NK-92 treated with Interleukin-12 subunit alpha and Interleukin-12 subunit beta, amount 100 ng/mL, for 24 hours (cell line): ENCODE measurements around the gene SREBF1.
"Not testable (repeated sequence)": the region's sequence is repeated elsewhere in the genome, so short reads cannot be mapped to it uniquely, and the experiment has no call there.

Experiments
- DNase-seq: peaks from one replicate; lab custom pipeline; 2025; lab: John Stamatoyannopoulos, UW

SREBF1 gene

GRCh38 chr17:17811381-17812210 is 25.2 kb downstream of the SREBF1 start:
- no peak for DNase-seq

GRCh38 chr17:17810895-17811248 is 25.9 kb downstream of the SREBF1 start:
- DNase-seq = no peak

GRCh38 chr17:17810084-17810894 is 26.5 kb downstream of the SREBF1 start:
- no peak for DNase-seq

GRCh38 chr17:17809531-17810083 is 27.2 kb downstream of the SREBF1 start:
- no peak for DNase-seq

- DNase-seq = no peak
Measured at GRCh38 chr17:17808706-17809432, 27.9 kb downstream of the SREBF1 start.

- DNase-seq = not testable (repeated sequence)
Measured at GRCh38 chr17:17808200-17808599, 28.6 kb downstream of the SREBF1 start.

- DNase-seq = no peak
Measured at GRCh38 chr17:17807440-17807839, 29.3 kb downstream of the SREBF1 start.

GRCh38 chr17:17806611-17807274 is 30.0 kb downstream of the SREBF1 start:
- DNase-seq = no peak

- no peak for DNase-seq
Measured at GRCh38 chr17:17806035-17806434, 30.8 kb downstream of the SREBF1 start.

- DNase-seq = no peak
Measured at GRCh38 chr17:17805575-17805974, 31.2 kb downstream of the SREBF1 start.

GRCh38 chr17:17804007-17804406 is 32.8 kb downstream of the SREBF1 start:
- DNase-seq = no peak

GRCh38 chr17:17801800-17802481 is 34.8 kb downstream of the SREBF1 start:
- DNase-seq = no peak

GRCh38 chr17:17800504-17801021 is 36.2 kb downstream of the SREBF1 start:
- DNase-seq = no peak

GRCh38 chr17:17798573-17799255 is 38.1 kb downstream of the SREBF1 start:
- no peak for DNase-seq

GRCh38 chr17:17798010-17798556 is 38.7 kb downstream of the SREBF1 start:
- DNase-seq = no peak

- DNase-seq = no peak
Measured at GRCh38 chr17:17797119-17797809, 39.5 kb downstream of the SREBF1 start.

- no peak for DNase-seq
Measured at GRCh38 chr17:17796787-17797061, 40.1 kb downstream of the SREBF1 start.

- no peak for DNase-seq
Measured at GRCh38 chr17:17795946-17796786, 40.6 kb downstream of the SREBF1 start.

GRCh38 chr17:17795296-17795695 is 41.5 kb downstream of the SREBF1 start:
- DNase-seq = no peak
